Fibroblast of lung (primary cell): ENCODE results near the gene PZP. TPM values are rescaled to one million over a fixed set of nuclear protein-coding genes. Genes with fewer than 3 reads are reported as not detected.

Experiments
- DNase-seq, 2 donors: peaks; one replicate each; pipeline versions ENCODE4 v3.0.0 to v3.0.0-alpha.2; 2010; ENCODE audit warnings: low read depth in 2 of 2
- H2AFZ ChIP-seq: 2 replicates; pipeline ENCODE4 v1.5.1; 2012; ENCODE audit warnings: low read length, control low read depth, inconsistent platforms
- H3K27ac ChIP-seq: 2 replicates; pipeline ENCODE4 v1.5.1; 2011; ENCODE audit warnings: low read length, control low read depth; ENCODE audit not compliant: insufficient read depth
- H3K27me3 ChIP-seq: 2 replicates; pipeline ENCODE4 v1.5.1; 2011; ENCODE audit warnings: mild to moderate bottlenecking, low read length; ENCODE audit not compliant: control insufficient read depth, insufficient read depth
- H3K36me3 ChIP-seq: 2 replicates; pipeline ENCODE4 v1.5.1; 2011; ENCODE audit warnings: low read length; ENCODE audit not compliant: control insufficient read depth, insufficient read depth
- H3K4me1 ChIP-seq: 2 replicates; pipeline ENCODE4 v1.5.1; 2011; ENCODE audit warnings: low read length; ENCODE audit not compliant: control insufficient read depth, insufficient read depth; ENCODE audit errors: extremely low read depth
- H3K4me2 ChIP-seq: 2 replicates; pipeline ENCODE4 v1.5.1; 2011; ENCODE audit warnings: low read length, control low read depth; ENCODE audit not compliant: insufficient read depth; ENCODE audit errors: extremely low read depth
- H3K4me3 ChIP-seq, 4 experiments: fragments of 200-600 bp in 1 of 4; sonication (generic) in 1 of 4; replicated peaks in 1 of 4; 2 replicates each; pipeline ENCODE4 v1.5.1; 2011 to 2016; ENCODE audit warnings: low read length in 4 of 4, low read depth in 3 of 4, mild to moderate bottlenecking in 3 of 4, control low read depth in 2 of 4, inconsistent platforms in 1 of 4, mixed read lengths in 1 of 4; ENCODE audit not compliant: insufficient read depth in 1 of 4; ENCODE audit errors: control extremely low read depth in 1 of 4
- H3K79me2 ChIP-seq: 2 replicates; pipeline ENCODE4 v1.5.1; 2012; ENCODE audit warnings: mild to moderate bottlenecking, low read length, inconsistent platforms; ENCODE audit not compliant: control insufficient read depth, insufficient read depth
- H3K9ac ChIP-seq: 2 replicates; pipeline ENCODE4 v1.5.1; 2011; ENCODE audit warnings: mild to moderate bottlenecking, low read length, control low read depth; ENCODE audit not compliant: insufficient read depth
- H3K9me3 ChIP-seq: 2 replicates; pipeline ENCODE4 v1.5.1; 2012; ENCODE audit warnings: low read depth, low read length; ENCODE audit not compliant: control insufficient read depth, insufficient read depth
- H4K20me1 ChIP-seq: 2 replicates; pipeline ENCODE4 v1.5.1; 2011; ENCODE audit warnings: low read length; ENCODE audit not compliant: control insufficient read depth, insufficient read depth; ENCODE audit errors: extremely low read depth
- CTCF ChIP-seq, 2 donors: IDR thresholded peaks in 1 of 2; conservative IDR thresholded peaks in 1 of 2; 1 replicate in 1 of 2; 2 replicates in 1 of 2; pipeline ENCODE4 v1.5.1; 2011 to 2012; ENCODE audit warnings: low read length in 2 of 2, control low read depth in 1 of 2, inconsistent platforms in 1 of 2, low read depth in 1 of 2, mild to moderate bottlenecking in 1 of 2
- EZH2 ChIP-seq: IDR thresholded peaks from 2 replicates; pipeline ENCODE4 v1.5.1; 2012; ENCODE audit warnings: low read length, control low read depth, mild to moderate bottlenecking; ENCODE audit errors: missing control alignments
- polyA plus RNA-seq, 2 donors: library from polyadenylated mRNA; depleted of rRNA in 1 of 2; stranded (reverse) in 1 of 2; unstranded in 1 of 2; fragments of >200 nt; gene quantifications; 2 replicates each; pipeline ENCODE4 v1.2.1, GENCODE V29; 2011 to 2012; ENCODE audit warnings: missing spikeins in 1 of 2
- total RNA-seq: library from RNA; depleted of rRNA; stranded (reverse); fragments of >200 nt; gene quantifications from 2 replicates; pipeline ENCODE4 v1.2.1, GENCODE V29; 2014

Gene PZP
- total and polyA plus RNA-seq, 2 donors (not counting 1 experiment from before 2014, with no cell fraction given) = not detected

DNA sequence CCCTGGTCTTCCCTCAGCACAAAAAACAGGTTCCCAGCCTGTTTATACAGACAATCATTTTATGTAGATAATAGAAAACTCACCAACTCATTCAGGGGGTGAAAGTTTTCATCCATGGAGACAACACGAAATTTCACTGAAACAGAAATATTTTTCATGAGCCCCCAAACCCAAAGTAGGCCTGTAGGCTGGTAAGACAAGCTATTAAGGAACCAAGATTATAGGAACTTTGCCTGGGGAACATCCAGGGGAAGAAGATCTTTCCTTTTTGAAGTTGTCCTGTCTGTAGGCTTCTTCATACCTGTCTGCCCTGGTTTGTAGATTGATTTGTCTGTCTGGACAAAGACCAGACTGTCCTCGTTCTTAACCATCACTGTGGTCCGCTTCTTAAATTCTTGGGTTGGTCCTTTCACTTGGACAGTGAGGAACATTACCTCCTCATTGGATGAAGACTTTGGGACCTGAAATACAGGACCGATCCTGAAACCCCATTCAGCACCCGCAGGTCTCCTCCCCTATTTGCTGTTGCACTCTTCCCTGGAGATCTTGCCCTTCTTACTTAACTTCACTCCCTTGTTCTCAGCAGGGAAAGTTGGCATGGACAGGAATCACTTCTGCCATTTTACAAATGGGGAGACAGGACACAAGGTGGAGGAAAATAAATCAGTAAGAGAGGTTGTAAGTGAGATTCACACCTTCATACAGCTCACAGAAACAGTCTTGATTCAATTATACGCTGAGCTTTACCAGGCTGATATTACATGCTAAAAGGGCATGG lies 95.9 kb downstream of the PZP start:
- Histone ChIP-seq H3K9ac (no peak overlapping the region), H3K36me3 (no peaks in the 10 kb centered on the region), H3K4me3 (peak overlapping the region in 1 of 4 experiments; percentile 65), H3K27ac (no peak overlapping the region), H2AFZ (no peak overlapping the region), H3K27me3 (no peaks in the 10 kb centered on the region), H3K9me3 (no peaks in the 10 kb centered on the region), H3K79me2 (no peaks in the 10 kb centered on the region), H4K20me1 (no peaks in the 10 kb centered on the region), H3K4me2 (no peak overlapping the region), H3K4me1 (peaks cover 2% of the 10 kb centered on the region)
- no peak for TF ChIP-seq CTCF (conservative IDR thresholded peaks at IDR 0.05 in 1 of 2, IDR thresholded peaks at IDR 0.05 in 1 of 2; ENCODE audit: low read depth in 1 of 2, low read length in 2 of 2)
- TF ChIP-seq EZH2 = no peak
- no peak for DNase-seq

DNA sequence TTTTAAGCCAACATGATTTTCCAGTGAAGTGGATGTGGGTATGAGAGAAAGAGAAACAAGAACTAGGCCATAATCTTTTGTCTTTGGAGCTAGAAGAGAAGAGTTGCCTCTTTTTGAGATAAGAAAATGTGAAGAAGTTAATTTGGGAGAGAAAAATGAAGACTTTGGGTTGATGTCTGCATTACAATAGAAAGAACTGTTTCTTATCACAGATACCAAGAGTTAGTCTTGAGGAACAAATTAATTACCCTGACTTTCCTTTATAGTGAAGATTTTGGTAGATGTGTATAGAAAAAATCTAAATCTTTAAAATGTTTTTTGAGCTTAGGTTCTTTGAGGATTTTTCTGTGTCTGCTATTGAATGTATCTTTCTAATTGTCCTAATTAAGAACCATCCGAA lies 96.7 kb downstream of the PZP start:
- Histone ChIP-seq H3K4me2 (no peak overlapping the region), H4K20me1 (no peaks in the 10 kb centered on the region), H3K79me2 (no peaks in the 10 kb centered on the region), H3K27me3 (no peaks in the 10 kb centered on the region), H3K4me1 (peaks cover 2% of the 10 kb centered on the region), H3K9me3 (no peaks in the 10 kb centered on the region), H3K9ac (no peak overlapping the region), H3K36me3 (no peaks in the 10 kb centered on the region), H2AFZ (no peak overlapping the region), H3K27ac (no peak overlapping the region), H3K4me3 (no peak overlapping the region)
- no peak for DNase-seq
- TF ChIP-seq CTCF (conservative IDR thresholded peaks at IDR 0.05 in 1 of 2, IDR thresholded peaks at IDR 0.05 in 1 of 2; ENCODE audit: low read depth in 1 of 2, low read length in 2 of 2) (no peak), EZH2 (no peak)

DNA sequence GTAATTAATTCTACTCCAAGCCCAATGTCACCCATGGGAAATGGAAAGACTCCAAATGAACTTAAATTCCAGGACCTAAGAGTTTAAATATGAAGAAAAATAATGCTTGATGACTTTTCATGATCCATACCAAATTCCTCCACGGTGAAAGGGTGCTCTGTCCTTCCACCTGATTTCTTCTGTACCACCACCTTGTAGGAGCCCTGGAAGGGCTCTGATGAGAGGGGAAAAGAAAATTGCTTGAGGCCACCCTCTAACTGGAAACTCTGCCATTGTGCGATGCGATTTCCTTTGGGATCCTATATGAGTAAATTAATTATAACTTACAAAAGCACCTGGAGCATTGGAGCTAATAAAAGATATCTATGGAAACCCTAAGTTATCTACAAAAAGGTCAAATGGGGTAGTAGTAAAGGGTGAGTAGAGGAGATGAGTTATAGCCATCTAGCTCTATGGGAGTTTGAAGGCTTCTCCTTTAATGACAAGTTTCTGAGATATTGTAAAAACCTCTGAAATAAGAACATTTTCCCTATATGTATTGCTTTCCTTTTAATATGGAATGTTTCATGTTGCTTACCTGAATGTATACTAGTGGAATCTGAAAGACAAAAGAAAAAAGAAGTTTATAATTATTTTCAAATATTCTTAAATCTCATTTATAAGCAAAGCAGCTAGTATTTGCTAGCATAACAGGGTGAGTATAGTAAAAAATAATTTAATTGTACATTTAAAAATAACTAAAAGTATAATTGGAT lies 98.3 kb downstream of the PZP start:
- TF ChIP-seq CTCF (conservative IDR thresholded peaks at IDR 0.05 in 1 of 2, IDR thresholded peaks at IDR 0.05 in 1 of 2; ENCODE audit: low read depth in 1 of 2, low read length in 2 of 2) = no peak
- no peak for TF ChIP-seq EZH2
- DNase-seq = no peak
- Histone ChIP-seq H2AFZ (no peak overlapping the region), H3K4me3 (no peak overlapping the region), H3K4me1 (no peaks in the 10 kb centered on the region), H3K9ac (no peak overlapping the region), H3K9me3 (no peaks in the 10 kb centered on the region), H3K79me2 (no peaks in the 10 kb centered on the region), H3K27me3 (no peaks in the 10 kb centered on the region), H3K36me3 (no peaks in the 10 kb centered on the region), H4K20me1 (no peaks in the 10 kb centered on the region), H3K27ac (no peak overlapping the region), H3K4me2 (no peak overlapping the region)
